GM18519 (cell line): ENCODE data around the gene SLC35E4.

Source experiments
- ATAC-seq: cut with Tn5 transposase; IDR thresholded peaks from one replicate; pipeline ENCODE4 v1.9.1; 2021; ENCODE audit warnings: mild to moderate bottlenecking, moderate library complexity; ENCODE audit not compliant: unreplicated experiment, low FRiP score

The SLC35E4 gene

GRCh38 chr22:30681831-30682230 lies 46.2 kb downstream of the SLC35E4 start:
- ATAC-seq = no peak

- no peak for ATAC-seq
Observed at GRCh38 chr22:30685178-30685577, 49.6 kb downstream of the SLC35E4 start.

- ATAC-seq = no peak
Observed at GRCh38 chr22:30687358-30687757, 51.8 kb downstream of the SLC35E4 start.

- no peak for ATAC-seq
Observed at GRCh38 chr22:30689622-30690021, 54.0 kb downstream of the SLC35E4 start.

GRCh38 chr22:30691204-30691603 lies 55.6 kb downstream of the SLC35E4 start:
- no peak for ATAC-seq

GRCh38 chr22:30694171-30694639 lies 58.6 kb downstream of the SLC35E4 start:
- no peak for ATAC-seq

GRCh38 chr22:30694640-30695350 lies 59.2 kb downstream of the SLC35E4 start, which contains the start of gene OSBP2:
OSBP2 (plus strand) TSS chr22:30694874; CDS start chr22:30694910, 36 bp downstream.
- no peak for ATAC-seq

- no peak for ATAC-seq
Observed at GRCh38 chr22:30695351-30695851, 59.8 kb downstream of the SLC35E4 start.

- ATAC-seq = no peak
Observed at GRCh38 chr22:30695871-30696655, 60.5 kb downstream of the SLC35E4 start.
